Epithelial cell of proximal tubule (primary cell): Measurements from ENCODE around the gene GNB1. TPM values are rescaled to one million over a fixed set of nuclear protein-coding genes. Genes with fewer than 3 reads are reported as not detected.
A peak's percentile ranks its signal among the peaks of the same experiment; 100 is the strongest.

Experiments
- DNase-seq: peaks from one replicate; pipeline ENCODE4 v3.0.0-alpha.2; 2011; ENCODE audit warnings: low read depth
- H3K4me3 ChIP-seq: 2 replicates; pipeline ENCODE4 v1.5.1; 2011; ENCODE audit warnings: low read depth, mild to moderate bottlenecking, low read length
- CTCF ChIP-seq: conservative IDR thresholded peaks from 2 replicates; pipeline ENCODE4 v1.5.1; 2012; ENCODE audit warnings: low read depth, mild to moderate bottlenecking, low read length
- total RNA-seq: library from RNA; depleted of rRNA; stranded (reverse); fragments of >200 nt; gene quantifications from 2 replicates; pipeline ENCODE4 v1.2.3, GENCODE V29; 2015

GNB1 gene
- total RNA-seq, 1 donor from 2014 or later, result 200 TPM

- TF ChIP-seq CTCF, result no peak
- no peak overlapping the region for H3K4me3 ChIP-seq
- DNase-seq, result no peak
These were observed 23.4 kb upstream of the GNB1 start for GRCh38 chr1:1914101-1914970.

- no peak for DNase-seq
- no peak for TF ChIP-seq CTCF
- no peak overlapping the region for H3K4me3 ChIP-seq
These were observed 20.6 kb upstream of the GNB1 start for GRCh38 chr1:1911350-1912041.

GRCh38 chr1:1910651-1911331 lies 19.9 kb upstream of the GNB1 start:
- DNase-seq, result no peak
- H3K4me3 ChIP-seq, result no peak overlapping the region
- no peak for TF ChIP-seq CTCF

GRCh38 chr1:1910033-1910465 lies 19.2 kb upstream of the GNB1 start:
- no peak for TF ChIP-seq CTCF
- no peak for DNase-seq
- peak overlapping the region; percentile 54 for H3K4me3 ChIP-seq

GRCh38 chr1:1908506-1908791 lies 17.6 kb upstream of the GNB1 start:
- DNase-seq, result no peak
- peak overlapping the region; percentile 72 for H3K4me3 ChIP-seq
- no peak for TF ChIP-seq CTCF

- TF ChIP-seq CTCF, result no peak
- no peak for DNase-seq
- H3K4me3 ChIP-seq, result no peak overlapping the region
These were observed 16.3 kb upstream of the GNB1 start for GRCh38 chr1:1907098-1907736.
